Activated T-helper 2 cell treated with anti-CD3 and anti-CD28 coated beads, Interferon-gamma antibody, Interleukin-2, Interleukin-4, amounts not matched to agents 10 μg/mL and 5 μg/mL and 100 μg/mL, durations not matched to agents 14 hours and 24 hours and 36 hours (primary cell): ENCODE measurements around the gene FAM25G. TPM values are rescaled to one million over a fixed set of nuclear protein-coding genes. Genes with fewer than 3 reads are reported as not detected.
"Not testable (repeated sequence)": the region's sequence is repeated elsewhere in the genome, so short reads cannot be mapped to it uniquely, and the experiment has no call there.

Experiments
- DNase-seq: peaks from one replicate; pipeline ENCODE4 v3.0.0; 2021; ENCODE audit warnings: low spot score
- H3K27ac Mint-ChIP-seq: one replicate; pipeline ENCODE4 v1.8.0; 2021; ENCODE audit warnings: mixed read lengths
- H3K27me3 Mint-ChIP-seq: one replicate; pipeline ENCODE4 v1.8.0; 2021; ENCODE audit warnings: low read depth, mixed read lengths
- H3K36me3 Mint-ChIP-seq: one replicate; pipeline ENCODE4 v1.8.0; 2021; ENCODE audit warnings: low read depth, mixed read lengths
- H3K4me1 Mint-ChIP-seq: one replicate; pipeline ENCODE4 v1.8.0; 2021; ENCODE audit warnings: low read depth, mixed read lengths
- H3K4me3 Mint-ChIP-seq: one replicate; pipeline ENCODE4 v1.8.0; 2021; ENCODE audit warnings: low read depth, mild to moderate bottlenecking, moderate library complexity, mixed read lengths
- H3K9me3 Mint-ChIP-seq: one replicate; pipeline ENCODE4 v1.8.0; 2021; ENCODE audit warnings: mixed read lengths
- intact Hi-C: fragments of 100-400 bp; cut with micrococcal nuclease; formaldehyde crosslinking; loops from one replicate; pipeline ENCODE4 v1.15.1; 2023
- total RNA-seq: library from RNA; stranded (reverse); gene quantifications from 2 replicates; pipeline ENCODE4 v1.2.3, GENCODE V29; 2022

The FAM25G gene
- total RNA-seq, 1 donor from 2014 or later: not detected

DNA sequence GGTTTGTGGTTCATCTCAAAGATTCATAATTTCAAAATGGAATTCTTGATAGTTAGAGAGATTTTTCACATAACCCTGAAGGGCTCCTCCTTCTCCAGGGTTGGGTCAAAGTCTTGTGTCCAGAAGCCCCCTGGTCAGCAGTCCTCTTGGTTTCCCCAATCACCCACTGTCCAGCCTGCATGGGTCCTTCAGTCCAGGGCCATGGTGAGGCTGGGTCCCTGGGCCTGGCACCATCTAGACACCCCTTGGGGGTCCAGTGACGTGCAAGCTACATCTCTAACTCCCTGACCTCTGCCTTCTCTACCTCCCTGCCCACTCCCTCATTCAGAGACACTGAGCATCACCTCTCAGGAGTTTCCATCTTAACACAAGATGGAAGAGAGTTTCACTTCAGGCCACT lies 33.7 kb downstream of the FAM25G start:
- Mint-ChIP-seq H3K9me3 (no peaks in the 10 kb centered on the region), H3K36me3 (no peaks in the 10 kb centered on the region), H3K27me3 (peaks cover 2% of the 10 kb centered on the region), H3K27ac (no peak overlapping the region), H3K4me3 (no peak overlapping the region), H3K4me1 (peaks cover 28% of the 10 kb centered on the region)
- intact Hi-C loops: no loop called here
- DNase-seq: no peak

DNA sequence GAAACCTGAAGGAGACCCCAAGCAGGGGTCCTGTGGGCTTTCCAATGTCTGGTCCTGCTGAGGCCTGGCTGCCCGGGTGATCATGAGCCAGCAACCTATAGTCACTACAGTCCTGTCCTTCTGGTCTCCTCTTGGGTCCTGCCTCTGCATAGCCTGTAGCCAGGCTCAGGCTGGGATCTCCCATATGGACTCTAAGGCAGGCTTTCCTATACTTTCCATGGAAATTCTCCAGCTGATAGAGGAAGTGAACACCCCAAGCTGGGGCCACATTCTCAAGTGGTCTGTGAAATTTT lies 34.0 kb downstream of the FAM25G start:
- Mint-ChIP-seq H3K4me3 (no peak overlapping the region), H3K9me3 (no peaks in the 10 kb centered on the region), H3K4me1 (peaks cover 28% of the 10 kb centered on the region), H3K36me3 (no peaks in the 10 kb centered on the region), H3K27me3 (peaks cover 2% of the 10 kb centered on the region), H3K27ac (no peak overlapping the region)
- intact Hi-C loops: no loop called here
- DNase-seq: no peak

DNA sequence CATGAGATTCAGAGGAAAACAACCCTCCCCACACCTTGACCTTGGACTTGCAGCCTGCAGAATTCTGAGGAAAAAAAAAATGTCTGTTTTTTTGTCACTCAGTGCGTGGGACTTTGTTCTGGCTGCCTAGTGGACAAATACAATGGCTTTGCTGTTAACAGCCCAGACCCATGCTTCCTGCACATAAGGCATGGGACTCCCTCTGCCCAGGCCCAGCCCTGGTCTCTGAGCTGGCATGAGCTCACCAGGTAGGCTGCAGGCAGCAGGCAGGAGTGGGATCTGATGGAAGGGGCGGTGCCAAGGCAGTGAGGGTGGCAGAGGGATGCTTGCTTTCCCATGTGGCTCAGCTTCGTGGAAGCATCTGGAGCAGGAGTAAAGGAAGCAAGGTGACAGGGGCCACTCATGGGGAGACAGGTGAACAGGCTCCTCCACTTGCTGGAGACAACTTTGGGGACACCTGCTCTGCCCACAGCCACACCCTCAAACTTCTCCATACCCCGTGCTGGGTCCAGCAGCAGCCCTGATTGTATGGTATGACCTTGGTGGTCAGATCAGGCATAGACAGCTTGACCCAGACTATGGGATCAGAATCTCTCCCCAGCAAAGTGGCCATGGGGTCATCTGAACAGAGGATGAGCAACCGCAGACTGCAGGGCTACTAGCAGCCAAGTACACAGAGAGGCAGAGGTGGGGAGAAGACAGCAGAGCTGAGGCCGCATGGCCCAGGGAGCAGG lies 34.5 kb downstream of the FAM25G start:
- Mint-ChIP-seq H3K27me3 (peaks cover 2% of the 10 kb centered on the region), H3K36me3 (no peaks in the 10 kb centered on the region), H3K4me1 (peaks cover 28% of the 10 kb centered on the region), H3K27ac (no peak overlapping the region), H3K9me3 (no peaks in the 10 kb centered on the region), H3K4me3 (no peak overlapping the region)
- no peak for DNase-seq
- intact Hi-C loops: no loop called here

DNA sequence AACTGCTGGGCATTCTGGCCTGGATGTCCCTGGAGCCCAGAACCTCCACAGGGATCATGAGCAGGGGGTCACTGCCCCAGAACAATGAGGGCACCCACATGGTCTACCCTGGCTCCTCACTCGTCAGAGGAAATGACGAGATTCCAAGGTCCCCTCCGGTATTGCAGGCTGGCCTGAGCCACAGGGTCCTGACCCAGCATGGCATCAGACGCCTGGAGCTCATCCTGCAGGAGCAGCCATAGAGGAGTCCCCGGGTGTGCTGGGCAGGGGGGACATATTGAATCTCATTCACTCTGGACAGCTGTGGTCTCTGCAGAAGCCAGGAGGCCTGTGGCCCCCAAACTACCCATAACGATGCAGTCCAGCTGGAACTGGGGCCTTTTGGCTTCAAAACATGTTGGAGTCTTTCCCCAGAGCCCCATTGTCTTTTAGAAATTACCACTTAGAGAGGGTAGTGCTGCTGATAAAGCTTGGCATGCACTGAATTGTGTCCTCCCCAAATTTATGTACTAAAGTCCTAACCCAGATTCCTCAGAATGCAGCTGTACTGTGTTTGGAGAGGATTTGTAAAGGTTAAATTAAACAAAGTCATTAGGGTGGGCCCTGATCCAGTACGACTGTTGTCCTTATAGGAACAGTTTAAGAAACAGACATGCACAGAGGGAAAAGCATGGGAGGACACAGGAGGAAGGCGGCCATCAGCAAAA lies 35.3 kb downstream of the FAM25G start:
- no peak overlapping the region for H3K27ac Mint-ChIP-seq
- H3K4me1 Mint-ChIP-seq: peaks cover 25% of the 10 kb centered on the region
- intact Hi-C loops: no loop called here
- no peak overlapping the region for H3K4me3 Mint-ChIP-seq
- peaks cover 2% of the 10 kb centered on the region for H3K27me3 Mint-ChIP-seq
- no peak for DNase-seq
- H3K9me3 Mint-ChIP-seq: no peaks in the 10 kb centered on the region
- no peaks in the 10 kb centered on the region for H3K36me3 Mint-ChIP-seq

DNA sequence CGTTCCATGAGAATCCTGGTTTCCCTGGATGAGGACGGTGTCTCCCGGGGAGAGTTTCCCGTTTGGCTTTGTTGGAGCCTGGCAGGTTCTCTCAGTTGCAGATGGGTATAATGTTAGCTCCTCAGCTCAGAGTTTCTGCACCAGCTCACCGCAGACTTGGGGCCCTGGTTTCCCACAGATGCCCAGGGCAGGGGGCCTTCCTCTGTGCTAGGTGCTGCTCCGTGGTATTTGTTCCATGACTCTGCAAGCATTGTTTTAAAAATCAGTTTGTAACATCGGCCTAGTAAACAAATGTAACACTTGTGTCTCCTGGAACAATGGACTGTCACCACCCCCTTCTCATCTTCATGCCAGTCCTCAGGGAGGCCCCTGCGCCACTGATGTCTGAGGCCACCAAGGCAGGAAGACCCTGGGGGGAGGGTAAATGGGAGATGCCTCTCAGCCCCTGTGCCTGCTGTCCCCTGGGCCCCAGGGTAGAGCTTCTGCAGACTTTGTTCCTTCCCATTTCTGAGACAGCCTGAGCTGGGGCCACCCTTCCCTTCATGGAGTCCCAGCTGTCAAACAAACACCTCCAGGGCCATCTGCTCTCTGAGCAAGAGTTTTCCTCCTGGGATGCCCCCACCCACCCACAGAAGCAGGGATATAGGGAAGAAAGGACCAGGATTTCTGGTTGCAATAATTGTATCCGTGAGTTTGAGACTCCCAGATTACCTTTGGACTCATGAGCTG lies 36.0 kb downstream of the FAM25G start:
- H3K27ac Mint-ChIP-seq, H3K4me3 Mint-ChIP-seq, DNase-seq, H3K27me3 Mint-ChIP-seq, intact Hi-C loops, H3K36me3 Mint-ChIP-seq, H3K9me3 Mint-ChIP-seq: not testable (repeated sequence)
- H3K4me1 Mint-ChIP-seq: peaks cover 23% of the 10 kb centered on the region

DNA sequence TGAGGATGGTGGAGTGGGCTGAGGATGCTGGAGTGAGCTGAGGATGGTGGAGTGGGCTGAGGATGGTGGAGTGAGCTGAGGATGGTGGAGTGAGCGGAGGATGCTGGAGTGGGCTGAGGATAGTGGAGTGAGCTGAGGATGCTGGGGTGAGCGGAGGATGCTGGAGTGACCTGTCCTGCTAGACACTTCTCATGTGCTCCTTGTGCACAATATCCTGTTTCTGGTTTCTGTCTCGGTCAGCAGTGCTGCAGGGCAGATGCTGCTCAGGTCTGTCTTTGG lies 36.8 kb downstream of the FAM25G start:
- H3K9me3 Mint-ChIP-seq: no peaks in the 10 kb centered on the region
- H3K4me1 Mint-ChIP-seq: peaks cover 21% of the 10 kb centered on the region
- no peaks in the 10 kb centered on the region for H3K36me3 Mint-ChIP-seq
- H3K27me3 Mint-ChIP-seq: peaks cover 2% of the 10 kb centered on the region
- H3K4me3 Mint-ChIP-seq: no peak overlapping the region
- no peak overlapping the region for H3K27ac Mint-ChIP-seq
- no peak for DNase-seq
- intact Hi-C loops: no loop called here

DNA sequence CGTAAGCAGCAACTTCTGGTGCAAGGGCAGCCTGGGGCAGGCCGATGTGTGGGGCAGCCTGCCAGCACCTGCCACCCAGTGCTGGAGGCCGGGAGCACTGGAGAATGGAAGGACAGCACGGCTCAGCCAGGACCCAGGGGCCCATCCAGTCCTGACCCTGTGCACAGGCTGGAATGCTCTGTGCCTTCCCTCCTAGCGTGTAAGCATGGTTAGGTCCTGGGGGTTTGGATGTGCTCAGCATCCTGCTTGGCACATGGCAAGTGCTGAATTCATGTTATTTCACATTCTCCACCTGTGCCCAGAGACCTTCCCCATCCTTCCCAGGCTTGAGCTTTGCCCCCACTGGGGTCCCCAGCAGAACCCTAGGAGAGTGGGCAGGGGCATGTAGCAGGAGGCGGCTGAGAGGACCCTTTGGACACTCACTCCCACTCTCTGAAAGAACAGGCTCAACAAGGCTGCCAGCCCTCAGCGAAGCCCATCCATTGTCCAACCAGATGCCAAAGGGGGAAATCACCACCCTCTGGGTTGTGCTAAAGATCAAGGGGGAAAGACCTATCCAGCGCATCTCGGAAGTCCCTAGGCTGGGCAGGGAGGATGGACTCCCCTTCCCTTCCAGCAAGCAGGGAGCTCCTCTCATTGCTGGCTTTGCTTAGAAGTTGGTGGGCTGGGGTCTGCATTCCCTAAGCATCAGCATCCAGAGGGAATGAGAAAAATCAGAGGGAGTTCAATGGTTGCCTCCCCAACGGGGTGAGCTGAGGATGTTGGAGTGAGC lies 37.3 kb downstream of the FAM25G start:
- Mint-ChIP-seq H3K4me3 (no peak overlapping the region), H3K4me1 (peaks cover 19% of the 10 kb centered on the region), H3K27ac (no peak overlapping the region), H3K36me3 (no peaks in the 10 kb centered on the region), H3K27me3 (peaks cover 2% of the 10 kb centered on the region), H3K9me3 (no peaks in the 10 kb centered on the region)
- DNase-seq: no peak
- intact Hi-C loops: no loop called here

DNA sequence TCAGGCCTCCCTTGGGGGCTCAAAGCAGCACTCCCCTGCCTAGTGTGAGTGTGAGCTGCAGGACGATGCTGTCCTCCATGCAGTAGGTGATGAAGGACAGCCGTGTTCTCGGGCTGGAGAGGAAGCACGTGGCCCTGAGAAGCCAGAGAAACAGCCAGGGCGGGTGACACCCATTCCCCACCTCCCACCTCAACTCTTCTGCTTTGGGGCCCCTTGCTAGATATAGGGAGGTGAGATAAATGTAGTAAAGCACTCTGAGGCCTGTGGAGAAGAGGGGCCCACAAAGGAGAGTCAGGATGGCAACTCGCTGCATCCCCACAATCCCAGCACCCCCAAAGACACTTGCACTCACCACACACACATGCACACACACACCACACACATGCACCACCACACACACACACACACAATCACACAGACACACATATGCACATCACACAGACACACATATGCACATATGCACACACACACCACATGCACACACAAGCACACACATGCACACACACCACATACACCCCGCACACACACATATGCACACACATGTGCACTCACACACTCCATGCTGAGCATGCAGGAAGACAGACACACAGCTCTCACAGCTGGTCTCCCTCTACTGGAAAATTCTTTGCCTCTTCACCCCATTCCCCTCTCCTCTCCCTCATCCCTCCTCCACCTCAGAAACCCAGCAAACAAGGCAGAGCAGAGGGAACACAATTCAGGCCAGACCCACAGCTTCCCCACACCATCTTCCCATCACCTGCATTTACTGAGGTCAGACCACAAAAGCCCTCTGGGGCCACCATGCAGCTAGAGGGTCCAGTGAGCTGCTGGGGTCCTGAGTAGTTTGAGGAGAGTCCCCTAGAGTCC lies 38.1 kb downstream of the FAM25G start:
- DNase-seq: no peak
- intact Hi-C loops: no loop called here
- no peaks in the 10 kb centered on the region for H3K9me3 Mint-ChIP-seq
- peaks cover 20% of the 10 kb centered on the region for H3K4me1 Mint-ChIP-seq
- no peak overlapping the region for H3K4me3 Mint-ChIP-seq
- H3K27me3 Mint-ChIP-seq: peaks cover 2% of the 10 kb centered on the region
- H3K27ac Mint-ChIP-seq: no peak overlapping the region
- H3K36me3 Mint-ChIP-seq: no peaks in the 10 kb centered on the region

DNA sequence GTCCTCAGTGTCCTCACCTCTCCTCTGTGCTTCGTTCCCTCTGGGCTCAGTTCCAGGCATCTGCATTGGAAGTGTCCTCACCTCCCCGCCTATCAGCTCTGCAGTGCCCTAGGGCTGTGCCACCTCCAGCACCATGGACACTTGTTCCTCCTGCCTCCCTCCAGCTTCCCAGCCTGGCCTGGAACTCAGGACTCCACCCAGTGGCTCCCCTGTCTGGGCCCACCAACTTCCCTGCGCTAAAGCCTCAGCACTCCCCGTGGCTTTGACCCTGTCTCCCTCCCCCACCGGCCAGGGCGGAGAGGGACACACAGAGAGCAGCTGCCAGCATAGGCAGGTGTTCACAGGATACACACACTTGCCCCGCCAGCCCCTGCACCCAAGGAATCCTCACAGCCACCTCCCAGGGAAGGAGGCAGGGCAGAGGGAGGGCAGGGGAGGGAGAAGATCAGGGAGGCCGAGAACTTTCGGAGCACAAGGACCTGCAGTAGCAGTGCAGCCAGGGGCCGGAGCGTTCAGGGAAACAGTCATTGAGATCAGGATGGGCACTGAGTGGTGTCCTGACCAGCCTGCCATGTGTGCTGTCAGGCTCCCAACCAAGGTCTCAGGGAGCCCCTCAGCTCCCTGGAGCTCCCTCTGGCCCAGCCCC lies 38.9 kb downstream of the FAM25G start:
- Mint-ChIP-seq H3K27me3 (peaks cover 2% of the 10 kb centered on the region), H3K4me3 (no peak overlapping the region), H3K27ac (no peak overlapping the region), H3K4me1 (peaks cover 27% of the 10 kb centered on the region), H3K36me3 (no peaks in the 10 kb centered on the region), H3K9me3 (no peaks in the 10 kb centered on the region)
- no peak for DNase-seq
- intact Hi-C loops: no loop called here

DNA sequence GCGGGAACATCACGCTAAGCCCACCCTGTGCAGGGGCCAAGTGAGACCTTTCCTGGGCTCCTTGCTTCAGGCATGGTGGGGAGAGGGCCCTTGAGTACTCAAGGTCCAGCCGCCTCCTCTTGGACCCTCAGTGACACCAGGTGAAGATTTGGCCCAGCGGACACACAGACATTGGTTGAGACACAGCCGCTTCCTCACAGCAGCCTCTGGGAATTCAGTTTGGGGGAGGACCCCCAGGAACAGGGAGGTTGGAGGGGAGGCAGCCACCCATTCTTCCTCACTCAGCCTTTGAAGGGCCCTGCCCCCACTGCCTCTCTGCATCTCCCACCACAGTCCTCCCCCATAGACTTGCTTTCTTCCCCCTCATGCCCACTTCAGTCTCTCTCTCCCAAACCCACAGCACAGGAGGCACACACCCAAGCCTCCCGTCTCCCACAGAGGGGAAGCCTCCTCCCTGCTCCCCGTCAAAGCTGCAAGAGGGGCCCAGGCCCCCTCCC lies 39.5 kb downstream of the FAM25G start:
- H3K27me3 Mint-ChIP-seq: peaks cover 2% of the 10 kb centered on the region
- no peaks in the 10 kb centered on the region for H3K9me3 Mint-ChIP-seq
- H3K4me1 Mint-ChIP-seq: peaks cover 28% of the 10 kb centered on the region
- no peak for DNase-seq
- intact Hi-C loops: no loop called here
- no peaks in the 10 kb centered on the region for H3K36me3 Mint-ChIP-seq
- no peak overlapping the region for H3K4me3 Mint-ChIP-seq
- no peak overlapping the region for H3K27ac Mint-ChIP-seq

DNA sequence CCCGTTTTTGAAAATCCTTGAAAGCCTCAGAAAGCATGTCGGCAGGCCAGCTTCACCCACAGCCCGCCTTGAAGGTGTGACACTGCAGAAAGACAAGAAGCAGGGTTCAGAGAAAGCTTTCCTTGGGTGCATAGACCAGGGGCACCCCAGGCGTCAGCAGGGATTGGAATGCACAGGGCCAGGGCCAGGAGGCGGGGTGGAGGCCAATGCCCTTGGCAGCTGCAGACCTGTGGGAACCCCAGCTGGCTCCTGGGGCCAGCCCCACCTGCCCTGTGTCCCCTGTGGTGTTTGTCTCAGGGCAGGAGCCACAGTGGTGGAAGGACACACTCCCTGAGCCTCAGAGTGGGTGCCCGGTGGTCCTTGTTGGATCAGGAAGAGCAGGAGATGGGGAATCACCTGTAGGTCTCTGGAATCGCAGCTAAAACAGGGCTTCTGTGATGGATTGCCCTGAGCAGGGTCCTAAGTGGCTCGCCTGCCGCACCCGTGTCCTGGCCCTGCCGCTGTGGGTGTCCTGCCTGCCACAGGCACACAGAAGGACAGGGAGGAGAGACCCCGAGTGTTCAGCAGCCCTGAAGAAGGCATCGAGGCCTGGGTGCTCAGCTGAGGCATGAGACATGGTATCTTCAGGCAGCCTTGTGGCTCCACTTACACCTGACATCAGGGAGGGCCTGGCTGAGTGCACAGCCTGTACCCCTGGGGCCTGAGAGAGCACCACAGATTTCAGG lies 40.1 kb downstream of the FAM25G start:
- H3K9me3 Mint-ChIP-seq: no peaks in the 10 kb centered on the region
- no peak overlapping the region for H3K27ac Mint-ChIP-seq
- peaks cover 28% of the 10 kb centered on the region for H3K4me1 Mint-ChIP-seq
- H3K4me3 Mint-ChIP-seq: no peak overlapping the region
- intact Hi-C loops: no loop called here
- no peak for DNase-seq
- peaks cover 2% of the 10 kb centered on the region for H3K27me3 Mint-ChIP-seq
- no peaks in the 10 kb centered on the region for H3K36me3 Mint-ChIP-seq
